Measurements from ENCODE around the gene SWAP70. TPM values are rescaled to one million over a fixed set of nuclear protein-coding genes. Genes with fewer than 3 reads are reported as not detected.

Gene SWAP70
- total and polyA plus RNA-seq, 9 of the 15 experiments (the other 6 are each of a cell fraction or from before 2014, with no cell fraction given), result 1.7 to 4.9 (median 3.9) TPM

DNA sequence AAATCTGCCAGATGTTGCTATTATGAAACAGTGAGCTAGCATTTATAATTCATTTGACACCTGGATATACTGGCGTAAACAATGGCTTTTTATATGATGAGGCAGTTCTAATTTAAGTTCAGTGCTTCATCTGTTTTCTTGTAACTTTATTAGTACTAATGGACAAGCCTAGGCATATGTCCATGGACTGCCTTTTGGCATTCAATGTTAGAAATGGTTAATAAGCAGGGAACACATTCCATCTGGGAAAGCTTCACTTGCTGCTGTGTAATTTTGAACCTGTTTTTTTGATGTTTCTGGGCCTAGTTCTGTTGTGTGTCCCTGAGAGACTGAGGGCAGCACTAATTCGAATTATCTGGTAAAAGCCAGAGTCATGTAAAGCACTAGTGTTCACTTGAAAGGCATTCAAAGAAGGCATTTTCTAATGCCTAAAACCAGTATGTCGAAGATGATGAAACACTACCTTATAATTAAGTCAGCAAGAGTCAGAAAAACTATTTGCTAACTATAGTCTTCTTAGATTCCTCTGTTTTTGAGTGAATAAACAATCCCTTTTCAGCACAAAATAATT is 138.5 kb downstream of the SWAP70 start:
- ChIA-PET POLR2A (interaction anchor here (0.7 to 1.6 kb wide), 3 partner anchors 10 to 78 kb away, joined by 3 to 6 read pairs (median 5); no protein-coding TSS in a partner anchor), CTCF (ENCODE audit: low intra/inter-chr PET ratio) (interaction anchor here (0.7 kb wide), 1 partner anchor 407 kb away, joined by 3 read pairs; no protein-coding TSS in a partner anchor)
- Histone ChIP-seq H3K27me3 (ENCODE audit: control insufficient read depth in 2 of 2, insufficient read depth in 2 of 2, low read length in 2 of 2) (no peaks in the 10 kb centered on the region), H4K20me1 (replicated peaks; ENCODE audit: control insufficient read depth, insufficient read depth, low read length) (no peaks in the 10 kb centered on the region), H3K4me2 (ENCODE audit: insufficient read depth, low read length) (no peak overlapping the region), H3K27ac (ENCODE audit: extremely low read depth, low read depth, low read length) (no peak overlapping the region), H3K79me2 (ENCODE audit: control insufficient read depth, insufficient read depth, low read length) (no peaks in the 10 kb centered on the region), H3K9ac (ENCODE audit: insufficient read depth in 1 of 2, low read depth in 2 of 2, low read length in 2 of 2) (no peak overlapping the region), H3K9me1 (ENCODE audit: control insufficient read depth, insufficient read depth, low read length) (no peaks in the 10 kb centered on the region), H3K4me1 (replicated peaks in 1 of 2; ENCODE audit: control insufficient read depth in 2 of 2, insufficient read depth in 2 of 2, low read length in 2 of 2) (peaks cover 0 to 3% of the 10 kb centered on the region in 2 experiments; a peak in 1 of 5 replicates), H3K36me3 (ENCODE audit: control insufficient read depth, insufficient read depth, low read length) (no peaks in the 10 kb centered on the region), H3K4me3 (no peak overlapping the region), H2AFZ (ENCODE audit: low read depth, low read length) (0 out of 2 replicates have a peak overlapping the region, but pooled peaks have one; percentile 1), H3K9me3 (replicated peaks; ENCODE audit: control insufficient read depth, insufficient read depth, low read depth, low read length) (no peaks in the 10 kb centered on the region)
- ATAC-seq (peak; percentile 44; the same call in 2 of the 3 replicates), DNase-seq (ENCODE audit: extremely low read depth in 1 of 4, low spot score in 3 of 4) (no peak), FAIRE-seq (no peak)
- WGBS (ENCODE audit: insufficient coverage, low coverage, missing lambda C conversion rate), result 41% methylated on average over 3 of the region's 3 CpGs
- in situ Hi-C loops (cut with MboI) (no loop called here), intact Hi-C loops (cut with micrococcal nuclease) (no loop called here)
- BruUV-seq (replicated peaks), result no TSS peak
- no peak for TF ChIP-seq POLR3G (IDR thresholded peaks at IDR 0.05; ENCODE audit: extremely low read depth, insufficient read length, insufficient replicate concordance)
- no peak for TF ChIP-seq SRSF1 (IDR thresholded peaks at IDR 0.05; ENCODE audit: low read depth, low read length)
- TF ChIP-seq, protein P1, sequence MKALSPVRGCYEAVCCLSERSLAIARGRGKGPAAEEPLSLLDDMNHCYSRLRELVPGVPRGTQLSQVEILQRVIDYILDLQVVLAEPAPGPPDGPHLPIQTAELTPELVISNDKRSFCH (CRISPR knock-in tag; IDR thresholded peaks at IDR 0.05), result no peak
- TF ChIP-seq, protein P1 (tag; IDR thresholded peaks at IDR 0.05), result no peak
- TF ChIP-seq MEIS2 (IDR thresholded peaks at IDR 0.05; ENCODE audit: partially characterized antibody), result no peak
- TF ChIP-seq, protein P2, sequence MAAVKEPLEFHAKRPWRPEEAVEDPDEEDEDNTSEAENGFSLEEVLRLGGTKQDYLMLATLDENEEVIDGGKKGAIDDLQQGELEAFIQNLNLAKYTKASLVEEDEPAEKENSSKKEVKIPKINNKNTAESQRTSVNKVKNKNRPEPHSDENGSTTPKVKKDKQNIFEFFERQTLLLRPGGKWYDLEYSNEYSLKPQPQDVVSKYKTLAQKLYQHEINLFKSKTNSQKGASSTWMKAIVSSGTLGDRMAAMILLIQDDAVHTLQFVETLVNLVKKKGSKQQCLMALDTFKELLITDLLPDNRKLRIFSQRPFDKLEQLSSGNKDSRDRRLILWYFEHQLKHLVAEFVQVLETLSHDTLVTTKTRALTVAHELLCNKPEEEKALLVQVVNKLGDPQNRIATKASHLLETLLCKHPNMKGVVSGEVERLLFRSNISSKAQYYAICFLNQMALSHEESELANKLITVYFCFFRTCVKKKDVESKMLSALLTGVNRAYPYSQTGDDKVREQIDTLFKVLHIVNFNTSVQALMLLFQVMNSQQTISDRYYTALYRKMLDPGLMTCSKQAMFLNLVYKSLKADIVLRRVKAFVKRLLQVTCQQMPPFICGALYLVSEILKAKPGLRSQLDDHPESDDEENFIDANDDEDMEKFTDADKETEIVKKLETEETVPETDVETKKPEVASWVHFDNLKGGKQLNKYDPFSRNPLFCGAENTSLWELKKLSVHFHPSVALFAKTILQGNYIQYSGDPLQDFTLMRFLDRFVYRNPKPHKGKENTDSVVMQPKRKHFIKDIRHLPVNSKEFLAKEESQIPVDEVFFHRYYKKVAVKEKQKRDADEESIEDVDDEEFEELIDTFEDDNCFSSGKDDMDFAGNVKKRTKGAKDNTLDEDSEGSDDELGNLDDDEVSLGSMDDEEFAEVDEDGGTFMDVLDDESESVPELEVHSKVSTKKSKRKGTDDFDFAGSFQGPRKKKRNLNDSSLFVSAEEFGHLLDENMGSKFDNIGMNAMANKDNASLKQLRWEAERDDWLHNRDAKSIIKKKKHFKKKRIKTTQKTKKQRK (IDR thresholded peaks at IDR 0.05; ENCODE audit: borderline replicate concordance, low read depth, low read length), result no peak
- no peak for TF ChIP-seq TAF7 (tag; IDR thresholded peaks at IDR 0.05)
- no peak for TF ChIP-seq ZNF354B (CRISPR knock-in tag; IDR thresholded peaks at IDR 0.05)
- TF ChIP-seq ZNF133 (CRISPR knock-in tag; IDR thresholded peaks at IDR 0.05), result no peak
- no peak for TF ChIP-seq WHSC1 (IDR thresholded peaks at IDR 0.05; ENCODE audit: low read length)
- TF ChIP-seq, protein P3, sequence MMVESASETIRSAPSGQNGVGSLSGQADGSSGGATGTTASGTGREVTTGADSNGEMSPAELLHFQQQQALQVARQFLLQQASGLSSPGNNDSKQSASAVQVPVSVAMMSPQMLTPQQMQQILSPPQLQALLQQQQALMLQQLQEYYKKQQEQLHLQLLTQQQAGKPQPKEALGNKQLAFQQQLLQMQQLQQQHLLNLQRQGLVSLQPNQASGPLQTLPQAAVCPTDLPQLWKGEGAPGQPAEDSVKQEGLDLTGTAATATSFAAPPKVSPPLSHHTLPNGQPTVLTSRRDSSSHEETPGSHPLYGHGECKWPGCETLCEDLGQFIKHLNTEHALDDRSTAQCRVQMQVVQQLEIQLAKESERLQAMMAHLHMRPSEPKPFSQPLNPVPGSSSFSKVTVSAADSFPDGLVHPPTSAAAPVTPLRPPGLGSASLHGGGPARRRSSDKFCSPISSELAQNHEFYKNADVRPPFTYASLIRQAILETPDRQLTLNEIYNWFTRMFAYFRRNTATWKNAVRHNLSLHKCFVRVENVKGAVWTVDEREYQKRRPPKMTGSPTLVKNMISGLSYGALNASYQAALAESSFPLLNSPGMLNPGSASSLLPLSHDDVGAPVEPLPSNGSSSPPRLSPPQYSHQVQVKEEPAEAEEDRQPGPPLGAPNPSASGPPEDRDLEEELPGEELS (CRISPR knock-in tag; IDR thresholded peaks at IDR 0.05; ENCODE audit: borderline replicate concordance), result no peak
- TF ChIP-seq ZNF584 (CRISPR knock-in tag; IDR thresholded peaks at IDR 0.05; ENCODE audit: low read depth), result peak; percentile 30; the same call in 1 of the 2 replicates
- TF ChIP-seq MEF2A (IDR thresholded peaks at IDR 0.05; ENCODE audit: control insufficient read depth, low read depth, low read length), result no peak
- TF ChIP-seq, protein P4, sequence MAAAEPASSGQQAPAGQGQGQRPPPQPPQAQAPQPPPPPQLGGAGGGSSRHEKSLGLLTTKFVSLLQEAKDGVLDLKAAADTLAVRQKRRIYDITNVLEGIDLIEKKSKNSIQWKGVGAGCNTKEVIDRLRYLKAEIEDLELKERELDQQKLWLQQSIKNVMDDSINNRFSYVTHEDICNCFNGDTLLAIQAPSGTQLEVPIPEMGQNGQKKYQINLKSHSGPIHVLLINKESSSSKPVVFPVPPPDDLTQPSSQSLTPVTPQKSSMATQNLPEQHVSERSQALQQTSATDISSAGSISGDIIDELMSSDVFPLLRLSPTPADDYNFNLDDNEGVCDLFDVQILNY (CRISPR knock-in tag; IDR thresholded peaks at IDR 0.05), result no peak
- TF ChIP-seq BRF1 (IDR thresholded peaks at IDR 0.05; ENCODE audit: borderline replicate concordance, extremely low read depth, insufficient read length), result no peak

Data from K562 (cell line).